T-helper 9 cell (primary cell): Measurements from ENCODE around the gene IL17C.
"Not testable (repeated sequence)": the region's sequence is repeated elsewhere in the genome, so short reads cannot be mapped to it uniquely, and the experiment has no call there.

Experiments
- DNase-seq: peaks from one replicate; pipeline ENCODE4 v3.0.0-alpha.2; 2020
- total RNA-seq, 2 donors: gene quantifications; one replicate each; lab custom pipeline; 2026; lab: John Stamatoyannopoulos, UW

The IL17C gene
- total RNA-seq = 0.07 to 0.24 reads per million in 2 donors

DNA sequence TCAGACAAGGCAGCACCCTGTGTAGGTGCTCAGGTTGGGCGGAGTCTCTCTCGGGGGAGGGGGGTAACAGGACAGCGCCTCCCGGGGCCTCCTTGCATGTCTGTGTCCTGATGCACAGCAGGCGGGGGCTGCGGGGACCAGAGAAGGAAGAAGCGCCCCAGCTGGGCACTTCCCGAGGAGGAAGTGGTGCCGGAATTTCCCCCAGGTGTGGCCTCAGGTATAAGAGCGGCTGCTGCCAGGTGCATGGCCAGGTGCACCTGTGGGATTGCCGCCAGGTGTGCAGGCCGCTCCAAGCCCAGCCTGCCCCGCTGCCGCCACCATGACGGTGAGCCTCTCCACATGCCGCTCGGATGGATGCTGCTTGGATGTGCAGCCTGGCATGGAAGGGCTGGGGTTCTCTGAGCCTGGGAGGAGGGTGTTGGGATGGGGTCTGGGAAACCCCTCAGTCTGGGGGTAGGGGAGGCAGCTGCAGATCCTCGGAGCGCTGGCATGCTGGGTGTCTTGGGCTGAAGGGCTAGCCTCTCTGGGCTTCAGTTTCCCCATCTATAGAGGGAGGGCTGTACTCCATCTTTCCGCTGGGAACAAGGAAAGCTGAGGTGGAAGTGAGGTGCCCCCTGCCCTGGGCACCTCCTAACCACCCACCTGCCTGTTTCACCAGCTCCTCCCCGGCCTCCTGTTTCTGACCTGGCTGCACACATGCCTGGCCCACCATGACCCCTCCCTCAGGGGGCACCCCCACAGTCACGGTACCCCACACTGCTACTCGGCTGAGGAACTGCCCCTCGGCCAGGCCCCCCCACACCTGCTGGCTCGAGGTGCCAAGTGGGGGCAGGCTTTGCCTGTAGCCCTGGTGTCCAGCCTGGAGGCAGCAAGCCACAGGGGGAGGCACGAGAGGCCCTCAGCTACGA is at the start of gene IL17C:
Gene IL17C, plus strand, starts transcription at position 250 of the 908 bp plus-strand sequence. Its CDS starts 70 bp downstream, at position 320.
- DNase-seq = no peak

DNA sequence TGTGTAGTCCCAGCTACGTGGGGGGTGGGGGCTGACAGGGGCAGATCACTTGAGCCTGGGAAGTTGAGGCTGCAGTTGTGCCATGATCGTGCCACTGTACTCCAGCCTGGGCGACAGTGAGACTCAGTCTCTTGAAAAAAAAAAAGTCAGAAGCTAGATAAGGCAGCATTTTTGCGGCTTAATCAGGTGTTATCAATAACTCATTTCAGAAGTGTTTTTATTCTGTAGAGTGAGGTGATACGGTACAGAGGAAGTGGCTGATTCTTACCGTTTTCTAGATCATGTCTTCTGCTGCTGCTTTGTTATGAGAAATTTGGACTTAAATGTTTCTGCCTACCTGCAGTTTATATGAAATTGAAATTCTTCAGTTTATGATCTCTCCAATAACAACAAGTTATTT is 49.6 kb upstream of the IL17C start:
- no peak for DNase-seq

GRCh38 chr16:88589441-88589840 is 48.9 kb upstream of the IL17C start:
- DNase-seq = no peak

DNA sequence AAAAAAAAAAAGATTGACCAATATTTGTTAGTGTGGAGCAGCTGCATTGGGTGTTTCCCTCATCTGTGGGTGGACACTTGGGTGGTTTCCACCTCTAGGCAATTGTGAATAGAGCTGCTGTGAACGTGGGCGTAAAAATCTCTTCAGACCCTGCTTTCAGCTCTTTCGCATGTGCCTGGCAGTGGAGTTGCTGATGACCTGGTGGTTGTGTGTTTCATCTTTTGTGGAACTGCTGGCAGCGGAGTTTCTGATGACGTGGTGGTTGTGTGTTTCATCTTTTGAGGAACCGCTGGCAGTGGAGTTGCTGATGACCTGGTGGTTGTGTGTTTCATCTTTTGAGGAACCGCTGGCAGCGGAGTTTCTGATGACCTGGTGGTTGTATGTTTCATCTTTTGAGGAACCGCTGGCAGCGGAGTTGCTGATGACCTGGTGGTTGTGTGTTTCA is 46.8 kb upstream of the IL17C start:
- no peak for DNase-seq

DNA sequence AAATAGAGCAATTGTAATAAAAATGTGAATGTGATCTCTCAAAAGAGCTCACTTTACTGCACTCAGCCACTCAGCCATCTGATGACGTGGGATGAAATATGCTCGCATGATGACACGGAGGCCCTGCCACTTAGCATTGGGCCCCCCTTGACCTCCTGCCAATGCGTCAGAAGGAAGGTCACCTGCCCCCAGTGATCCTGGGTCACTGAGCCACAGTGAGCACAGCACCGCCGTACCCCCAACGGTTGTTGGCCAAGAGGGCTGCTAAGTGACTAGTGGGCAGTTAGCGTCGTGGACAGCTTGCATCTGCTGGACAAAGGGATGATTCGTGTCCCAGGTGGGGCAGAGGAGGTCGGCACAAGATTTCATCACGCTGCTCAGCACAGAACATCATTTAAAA is 45.3 kb upstream of the IL17C start:
- no peak for DNase-seq

DNA sequence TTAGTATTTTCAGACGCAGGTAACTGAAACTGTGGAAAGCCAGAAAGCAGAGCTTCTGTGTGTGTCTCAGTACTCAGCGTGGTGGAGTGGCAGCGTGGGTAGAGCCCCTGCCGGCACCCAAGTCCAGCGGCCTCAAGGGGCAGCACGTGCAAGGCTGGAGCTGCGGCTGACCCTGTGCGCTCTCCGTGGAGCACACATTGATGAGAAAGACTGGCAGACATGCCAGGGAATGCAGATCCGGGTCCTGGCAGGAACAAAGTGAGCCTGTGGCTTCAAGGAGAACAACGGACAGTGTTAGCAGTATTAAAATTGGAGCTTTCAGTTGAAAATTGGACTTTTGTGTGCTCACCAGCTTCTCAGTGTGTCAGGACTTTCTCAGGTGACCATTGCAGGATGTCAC is 44.9 kb upstream of the IL17C start:
- DNase-seq = no peak

- DNase-seq = no peak
These were observed 44.5 kb upstream of the IL17C start for GRCh38 chr16:88593910-88594309.

- DNase-seq = no peak
These were observed 43.3 kb upstream of the IL17C start for GRCh38 chr16:88595101-88595500.

DNA sequence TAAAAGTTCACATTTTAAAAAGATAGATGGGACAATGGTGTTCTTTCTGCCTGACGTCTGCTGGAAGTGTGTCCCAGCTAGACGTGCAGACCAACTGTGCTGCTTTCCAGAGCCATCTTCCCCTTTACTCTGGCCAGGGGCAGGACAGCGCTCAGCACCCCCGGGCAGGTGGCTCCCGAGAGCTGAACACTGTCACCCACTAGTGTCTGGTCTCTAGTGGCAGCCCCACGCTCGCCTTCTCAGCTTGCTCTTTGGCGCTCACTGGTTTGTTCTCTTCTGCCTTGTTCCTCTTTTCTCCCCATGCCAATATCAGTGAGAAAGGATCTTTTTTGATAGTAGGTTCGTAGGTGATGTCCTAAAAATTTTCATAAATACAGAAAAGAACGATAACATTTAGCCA is 42.5 kb upstream of the IL17C start:
- DNase-seq = no peak

DNA sequence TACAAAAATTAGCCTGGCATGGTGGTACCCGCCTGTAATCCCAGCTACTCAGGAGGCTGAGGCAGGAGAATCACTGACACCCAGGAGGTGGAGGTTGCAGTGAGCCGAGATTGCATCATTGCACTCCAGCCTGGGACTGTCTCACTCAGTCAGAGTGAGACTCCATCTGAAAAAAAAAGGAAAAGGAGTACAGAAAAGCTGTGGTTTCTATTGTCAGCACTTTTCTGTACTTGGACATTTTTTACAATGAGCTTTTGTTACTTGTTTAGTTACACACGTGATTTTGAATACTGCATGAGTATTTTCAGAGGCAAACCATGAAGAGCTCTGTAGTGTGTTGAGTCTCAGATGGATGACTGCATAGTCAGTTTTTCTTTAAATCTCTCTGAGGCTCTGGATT is 41.9 kb upstream of the IL17C start:
- DNase-seq = no peak

- DNase-seq = no peak
These were observed 40.4 kb upstream of the IL17C start for GRCh38 chr16:88597856-88598491.

GRCh38 chr16:88599092-88599733 is 39.2 kb upstream of the IL17C start:
- DNase-seq = no peak

DNA sequence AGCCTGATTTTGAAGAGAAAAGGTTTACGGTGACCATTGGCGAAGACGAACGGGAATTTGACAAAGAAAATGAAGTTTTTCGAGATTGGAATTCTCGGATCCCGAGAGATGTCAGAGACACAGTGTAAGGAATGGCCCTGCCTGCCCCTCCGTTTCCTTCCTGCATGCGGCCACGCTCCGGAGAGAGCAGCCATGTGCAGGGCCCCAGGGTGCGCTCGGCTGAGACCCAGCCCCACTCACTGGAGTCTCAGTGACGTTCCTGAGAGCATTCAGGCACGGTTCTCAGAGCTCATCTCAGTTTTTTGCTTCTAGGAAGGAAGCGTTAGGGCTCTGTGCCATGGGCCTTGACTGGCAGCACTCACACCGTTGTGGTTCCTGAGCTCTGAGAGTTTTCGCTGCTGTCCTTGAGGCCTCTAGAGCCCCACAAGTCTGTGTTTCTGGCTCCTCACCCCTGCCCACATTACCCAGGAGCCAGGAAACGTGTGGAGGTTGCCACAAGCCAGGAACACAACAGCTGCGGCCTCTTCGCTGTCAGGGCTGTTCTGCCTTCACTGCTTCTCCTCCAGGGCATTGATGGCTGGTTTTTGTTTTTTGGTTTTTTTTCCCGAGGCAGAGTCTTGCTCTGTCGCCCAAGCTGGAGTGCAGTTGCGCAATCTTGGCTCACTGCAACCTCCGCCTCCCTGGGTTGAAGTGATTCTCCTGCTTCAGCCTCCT is 38.4 kb upstream of the IL17C start:
- no peak for DNase-seq

- DNase-seq = no peak
These were observed 37.9 kb upstream of the IL17C start for GRCh38 chr16:88600539-88600896.

GRCh38 chr16:88601313-88602036 is 36.9 kb upstream of the IL17C start:
- no peak for DNase-seq

- DNase-seq = no peak
These were observed 36.3 kb upstream of the IL17C start for GRCh38 chr16:88602091-88602490.

DNA sequence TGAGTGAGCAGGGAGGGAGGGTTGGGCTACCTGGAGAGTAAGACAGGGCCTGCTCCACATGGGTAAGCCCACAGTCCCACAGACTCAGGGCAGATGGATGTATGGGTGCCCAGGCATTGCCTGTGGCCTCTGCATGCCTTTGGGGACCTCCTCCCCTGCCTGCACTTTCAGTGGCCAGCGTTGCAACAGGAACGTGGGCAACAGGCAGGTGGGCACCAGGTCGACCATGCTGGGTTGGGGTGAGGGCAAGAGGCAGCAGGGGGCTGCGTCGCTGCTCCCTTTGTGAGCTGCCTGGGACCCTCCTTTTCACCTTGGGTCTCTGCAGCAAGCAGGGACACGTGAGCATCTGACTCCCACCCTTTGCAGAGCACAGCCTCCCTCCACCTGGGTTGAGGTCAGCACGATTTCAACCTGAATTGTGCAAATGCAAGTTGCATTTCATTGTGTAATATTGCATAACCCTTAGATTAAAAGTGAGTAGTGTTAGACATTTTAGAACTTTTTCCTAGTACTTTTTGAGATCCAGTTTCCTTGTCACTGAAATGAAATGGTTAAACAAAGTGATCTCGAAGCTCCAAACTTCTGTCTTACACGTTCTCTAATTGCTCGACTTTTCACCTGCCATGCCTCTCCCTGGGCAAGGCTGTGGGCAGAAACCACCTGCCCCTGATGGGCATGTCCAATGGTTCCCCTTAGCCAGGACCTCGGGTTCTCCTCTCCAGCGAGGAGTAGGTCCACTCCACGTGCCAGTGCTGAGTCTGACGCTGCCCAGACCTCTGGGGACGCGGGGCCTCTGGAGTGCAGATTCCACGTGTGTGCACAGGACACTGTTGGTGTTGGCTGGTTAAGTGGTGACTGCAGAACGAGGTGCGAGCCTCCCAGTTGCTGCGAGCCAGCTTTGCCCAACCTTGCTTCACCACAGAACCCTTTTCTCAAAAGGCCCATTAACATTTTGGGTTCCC is 32.9 kb upstream of the IL17C start:
- DNase-seq = no peak

DNA sequence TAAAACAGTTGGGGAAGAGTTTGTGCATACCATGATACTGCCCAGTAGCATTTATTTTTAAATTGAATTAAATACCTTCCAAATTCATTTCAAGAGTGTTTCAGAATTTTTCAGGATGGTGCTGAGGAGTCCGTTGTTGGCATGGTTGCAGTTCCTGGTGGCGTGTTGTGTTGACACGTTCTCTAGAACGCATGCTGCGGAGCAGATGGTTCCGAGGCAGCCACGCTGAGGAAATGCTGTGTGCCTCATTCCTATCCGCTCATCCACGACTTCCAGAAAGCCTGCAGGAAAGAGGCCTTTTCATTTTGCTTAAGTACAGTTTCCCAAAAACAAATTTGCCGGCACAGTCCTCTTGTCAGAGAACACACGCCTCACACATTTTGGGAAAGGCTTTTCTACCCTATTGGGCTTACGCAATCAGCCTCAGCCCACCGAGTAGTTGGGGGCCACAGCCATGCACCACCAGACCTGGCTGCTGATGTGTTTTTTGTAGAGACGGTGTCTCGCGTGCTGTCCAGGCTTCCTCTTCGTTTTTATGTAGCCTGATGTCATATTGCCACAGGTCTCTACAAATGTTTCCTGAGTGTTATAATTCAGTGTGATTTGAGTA is 32.1 kb upstream of the IL17C start:
- no peak for DNase-seq

DNA sequence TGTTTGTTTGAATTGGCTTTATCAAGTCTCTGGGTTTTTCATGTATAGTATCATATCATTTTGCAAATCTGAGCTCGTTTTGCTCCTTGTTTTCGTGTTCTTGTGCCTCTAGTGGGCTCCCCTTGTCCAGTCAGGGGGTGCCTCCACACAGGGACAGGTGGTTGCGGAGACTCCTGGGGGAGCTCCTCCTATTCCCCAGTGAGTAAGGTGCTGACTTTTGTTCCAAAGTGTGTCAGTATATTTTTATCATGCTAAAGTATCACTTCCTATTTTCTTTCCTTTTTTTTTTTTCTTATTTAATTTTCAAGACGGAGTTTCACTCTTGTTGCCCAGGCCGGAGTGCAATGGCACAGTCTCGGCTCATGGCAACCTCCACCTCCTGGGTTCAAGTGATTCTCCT is 30.3 kb upstream of the IL17C start:
- DNase-seq = no peak

- not testable (repeated sequence) for DNase-seq
These were observed 28.9 kb upstream of the IL17C start for GRCh38 chr16:88609426-88609825.

DNA sequence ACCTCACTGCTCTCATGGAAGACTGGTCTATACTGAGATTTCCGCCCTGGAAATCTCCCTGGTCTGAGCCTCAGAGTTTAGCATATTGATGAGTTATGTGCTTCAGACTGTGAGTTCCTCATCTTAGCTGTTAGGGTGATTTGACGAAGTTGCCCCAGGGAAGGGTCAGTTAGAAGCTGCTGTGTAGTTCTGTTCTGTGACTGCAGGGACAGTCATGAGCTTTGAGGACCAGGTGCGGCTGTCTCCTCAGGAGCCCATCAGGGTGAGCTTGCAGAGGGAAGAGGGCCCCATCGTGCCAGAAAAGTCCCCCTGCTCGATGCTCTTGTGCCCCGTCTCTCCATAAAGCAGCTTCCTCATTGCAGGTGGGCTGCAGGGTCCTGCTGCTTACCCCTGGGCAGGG is 28.3 kb upstream of the IL17C start:
- DNase-seq = no peak
